HepG2 (cell line): Measurements from ENCODE around the gene UAP1L1. TPM values are rescaled to one million over a fixed set of nuclear protein-coding genes. Genes with fewer than 3 reads are reported as not detected.
A peak's percentile ranks its signal among the peaks of the same experiment; 100 is the strongest.

Experiments used
- HCFC1 ChIP-seq: fragments of 150-350 bp; IDR thresholded peaks from 2 replicates; pipeline ENCODE4 v1.6.1; 2014; ENCODE audit warnings: low read depth, low read length
- HNRNPUL1 ChIP-seq: fragments of 200-400 bp; formaldehyde crosslinking; IDR thresholded peaks from 2 replicates; pipeline ENCODE4 v1.6.1; 2017; ENCODE audit warnings: low read depth, mild to moderate bottlenecking, low read length, moderate library complexity
- IRF9 ChIP-seq: sonication (generic); formaldehyde crosslinking; IDR thresholded peaks from 2 replicates; pipeline ENCODE4 v1.8.0; 2022; ENCODE audit warnings: missing genetic modification reagents, mild to moderate bottlenecking, borderline replicate concordance
- JUND ChIP-seq: sonication (generic); formaldehyde crosslinking; IDR thresholded peaks from 2 replicates; pipeline ENCODE4 v1.8.0; 2022; ENCODE audit warnings: mild to moderate bottlenecking, missing genetic modification reagents
- MED13 ChIP-seq: sonication (generic); formaldehyde crosslinking; IDR thresholded peaks from 2 replicates; pipeline ENCODE4 v1.5.0; 2020; ENCODE audit warnings: missing genetic modification reagents
- NFATC3 ChIP-seq: sonication (generic); formaldehyde crosslinking; IDR thresholded peaks from 2 replicates; pipeline ENCODE4 v1.5.1; 2020; ENCODE audit warnings: mild to moderate bottlenecking, missing genetic modification reagents
- REL ChIP-seq: sonication (generic); formaldehyde crosslinking; conservative IDR thresholded peaks from 2 replicates; pipeline ENCODE4 v1.8.0; 2022; ENCODE audit warnings: mild to moderate bottlenecking, missing genetic modification reagents, moderate library complexity
- SUZ12 ChIP-seq: fragments of 150-350 bp; IDR thresholded peaks from 2 replicates; pipeline ENCODE4 v1.6.1; 2014; ENCODE audit warnings: low read depth, low read length
- THRA ChIP-seq: sonication (generic); formaldehyde crosslinking; IDR thresholded peaks from 2 replicates; pipeline ENCODE4 v1.4.0; 2020; ENCODE audit warnings: missing genetic modification reagents, borderline replicate concordance
- UBTF ChIP-seq: sonication (generic); formaldehyde crosslinking; IDR thresholded peaks from 2 replicates; pipeline ENCODE4 v1.4.0; 2020; ENCODE audit warnings: mild to moderate bottlenecking, missing genetic modification reagents
- ZBTB8A ChIP-seq: sonication (generic); formaldehyde crosslinking; IDR thresholded peaks from 2 replicates; pipeline ENCODE4 v1.4.0; 2020; ENCODE audit warnings: mild to moderate bottlenecking, low read depth, missing genetic modification reagents, borderline replicate concordance
- ZFP82 ChIP-seq: sonication (generic); formaldehyde crosslinking; IDR thresholded peaks from 2 replicates; pipeline ENCODE4 v1.5.1; 2020; ENCODE audit warnings: mild to moderate bottlenecking, missing genetic modification reagents, borderline replicate concordance
- ZNF235 ChIP-seq: sonication (generic); formaldehyde crosslinking; IDR thresholded peaks from 2 replicates; pipeline ENCODE4 v1.8.1; 2023; ENCODE audit warnings: mild to moderate bottlenecking, missing genetic modification reagents, borderline replicate concordance
- polyA plus RNA-seq, 8 experiments: library from polyadenylated mRNA; depleted of rRNA in 3 of 8; stranded (reverse) in 7 of 8; unstranded in 1 of 8; fragments of >200 nt; fragmentation: Illumina TruSeq in 4 of 8; extraction: Trizol in 4 of 8; gene quantifications; 2 replicates each; pipeline versions ENCODE4 v1.2.1 to v1.2.3, GENCODE V29; 2011 to 2016; ENCODE audit warnings: low read depth in 4 of 8, missing spikeins in 1 of 8, mixed read lengths in 1 of 8; ENCODE audit not compliant: insufficient read depth in 1 of 8
- total RNA-seq, 5 experiments: library from RNA; depleted of rRNA; stranded (reverse); fragments of >200 nt; fragmentation: Illumina TruSeq; extraction: Trizol; gene quantifications; 2 replicates each; pipeline ENCODE4 v1.2.3, GENCODE V29; 2016; ENCODE audit warnings: low read depth in 1 of 5
- TF ChIP-seq, protein P1 (sequence below): sonication (generic); formaldehyde crosslinking; IDR thresholded peaks from 2 replicates; pipeline ENCODE4 v1.4.0; 2020; ENCODE audit warnings: missing genetic modification reagents, borderline replicate concordance

The UAP1L1 gene
- total and polyA plus RNA-seq, 2 of the 13 experiments (the other 11 are each of a cell fraction or from before 2014, with no cell fraction given): 5.4 to 6.4 TPM

DNA sequence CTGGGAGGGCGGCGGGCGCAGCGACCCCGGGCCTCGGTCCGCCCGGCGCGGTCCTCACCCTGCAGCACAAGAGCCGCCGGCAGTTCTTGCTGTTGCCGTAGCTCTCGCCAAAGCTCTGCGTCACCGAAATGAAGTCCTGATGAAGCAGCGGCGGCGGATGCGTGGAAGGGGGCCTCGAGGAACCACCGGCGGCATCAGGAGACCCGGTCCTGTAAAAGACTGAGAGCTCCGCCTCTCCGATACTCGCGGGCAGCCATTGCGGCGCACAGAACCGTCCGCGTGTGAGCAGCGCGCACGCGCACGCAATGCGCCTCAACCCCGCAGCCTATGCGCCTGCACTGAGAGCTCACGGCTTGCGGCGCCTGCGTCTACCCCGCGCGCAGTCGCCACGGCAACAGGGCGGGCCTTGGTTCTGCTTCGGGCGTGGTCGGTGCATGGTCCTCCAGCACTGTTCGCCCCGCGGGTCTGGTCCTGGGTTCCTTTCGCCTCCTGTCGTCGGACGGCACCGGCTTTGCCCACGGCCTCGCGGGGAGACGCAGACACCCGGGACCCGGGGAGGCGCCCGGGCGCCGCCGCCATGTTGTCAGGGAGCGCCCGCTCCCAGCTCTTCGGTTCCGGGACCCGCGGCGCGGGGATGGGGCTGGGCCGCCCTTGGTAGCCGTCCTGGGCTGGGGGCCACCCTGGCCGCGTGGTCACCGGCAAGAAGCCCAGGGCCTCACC is 52.3 kb downstream of the UAP1L1 start (continued):
- TF ChIP-seq IRF9 (no peak), ZBTB8A (CRISPR knock-in tag) (no peak), ZFP82 (no peak), MED13 (CRISPR knock-in tag) (peak; percentile 81; the same call in 1 of the 2 replicates), NFATC3 (CRISPR knock-in tag) (no peak), UBTF (CRISPR knock-in tag) (peak; percentile 74; the same call in 1 of the 2 replicates), JUND (CRISPR knock-in tag) (no peak), SUZ12 (no peak), HCFC1 (no peak), THRA (CRISPR knock-in tag) (peak; percentile 38), ZNF235 (CRISPR knock-in tag) (no peak; the same call in 1 of the 2 replicates), REL (CRISPR knock-in tag) (0 out of 2 replicates have a peak, but pooled peaks have one; percentile 53), HNRNPUL1 (no peak)
- TF ChIP-seq, protein P1, sequence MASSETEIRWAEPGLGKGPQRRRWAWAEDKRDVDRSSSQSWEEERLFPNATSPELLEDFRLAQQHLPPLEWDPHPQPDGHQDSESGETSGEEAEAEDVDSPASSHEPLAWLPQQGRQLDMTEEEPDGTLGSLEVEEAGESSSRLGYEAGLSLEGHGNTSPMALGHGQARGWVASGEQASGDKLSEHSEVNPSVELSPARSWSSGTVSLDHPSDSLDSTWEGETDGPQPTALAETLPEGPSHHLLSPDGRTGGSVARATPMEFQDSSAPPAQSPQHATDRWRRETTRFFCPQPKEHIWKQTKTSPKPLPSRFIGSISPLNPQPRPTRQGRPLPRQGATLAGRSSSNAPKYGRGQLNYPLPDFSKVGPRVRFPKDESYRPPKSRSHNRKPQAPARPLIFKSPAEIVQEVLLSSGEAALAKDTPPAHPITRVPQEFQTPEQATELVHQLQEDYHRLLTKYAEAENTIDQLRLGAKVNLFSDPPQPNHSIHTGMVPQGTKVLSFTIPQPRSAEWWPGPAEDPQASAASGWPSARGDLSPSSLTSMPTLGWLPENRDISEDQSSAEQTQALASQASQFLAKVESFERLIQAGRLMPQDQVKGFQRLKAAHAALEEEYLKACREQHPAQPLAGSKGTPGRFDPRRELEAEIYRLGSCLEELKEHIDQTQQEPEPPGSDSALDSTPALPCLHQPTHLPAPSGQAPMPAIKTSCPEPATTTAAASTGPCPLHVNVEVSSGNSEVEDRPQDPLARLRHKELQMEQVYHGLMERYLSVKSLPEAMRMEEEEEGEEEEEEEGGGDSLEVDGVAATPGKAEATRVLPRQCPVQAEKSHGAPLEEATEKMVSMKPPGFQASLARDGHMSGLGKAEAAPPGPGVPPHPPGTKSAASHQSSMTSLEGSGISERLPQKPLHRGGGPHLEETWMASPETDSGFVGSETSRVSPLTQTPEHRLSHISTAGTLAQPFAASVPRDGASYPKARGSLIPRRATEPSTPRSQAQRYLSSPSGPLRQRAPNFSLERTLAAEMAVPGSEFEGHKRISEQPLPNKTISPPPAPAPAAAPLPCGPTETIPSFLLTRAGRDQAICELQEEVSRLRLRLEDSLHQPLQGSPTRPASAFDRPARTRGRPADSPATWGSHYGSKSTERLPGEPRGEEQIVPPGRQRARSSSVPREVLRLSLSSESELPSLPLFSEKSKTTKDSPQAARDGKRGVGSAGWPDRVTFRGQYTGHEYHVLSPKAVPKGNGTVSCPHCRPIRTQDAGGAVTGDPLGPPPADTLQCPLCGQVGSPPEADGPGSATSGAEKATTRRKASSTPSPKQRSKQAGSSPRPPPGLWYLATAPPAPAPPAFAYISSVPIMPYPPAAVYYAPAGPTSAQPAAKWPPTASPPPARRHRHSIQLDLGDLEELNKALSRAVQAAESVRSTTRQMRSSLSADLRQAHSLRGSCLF (CRISPR knock-in tag): no peak; the same call in 1 of the 2 replicates
